PC-9 (cell line): ENCODE results near the gene CPAMD8.

ENCODE experiments used
- CTCF ChIP-seq: fragments of 200-600 bp; sonication (generic); conservative IDR thresholded peaks from 2 replicates; pipeline ENCODE4 v1.6.1; 2017; ENCODE audit warnings: mixed run types, antibody characterized with exemption, mild to moderate bottlenecking, moderate library complexity
- EZH2 ChIP-seq: fragments of 200-600 bp; sonication (generic); IDR thresholded peaks from 2 replicates; pipeline ENCODE4 v1.8.0; 2017; ENCODE audit warnings: antibody characterized with exemption, low read depth

- TF ChIP-seq CTCF (no peak), EZH2 (no peak)
Observed at GRCh38 chr19:17075864-17076542, 49.4 kb upstream of the CPAMD8 start.
